ENCODE measurements around the gene GIMAP2.

GRCh38 chr7:150648353-150649079, 37.0 kb upstream of the GIMAP2 start:
- no peak for TF ChIP-seq CTCF (IDR thresholded peaks at IDR 0.05; ENCODE audit: insufficient read depth, low read depth, low read length)
- TF ChIP-seq EZH2 (IDR thresholded peaks at IDR 0.05; ENCODE audit: insufficient read depth, low read length), result no peak

All from astrocyte (in vitro differentiated cells and primary cell).